ENCODE data around the gene B3GALT5.
A peak's percentile ranks its signal among the peaks of the same experiment; 100 is the strongest.

The B3GALT5 gene

DNA sequence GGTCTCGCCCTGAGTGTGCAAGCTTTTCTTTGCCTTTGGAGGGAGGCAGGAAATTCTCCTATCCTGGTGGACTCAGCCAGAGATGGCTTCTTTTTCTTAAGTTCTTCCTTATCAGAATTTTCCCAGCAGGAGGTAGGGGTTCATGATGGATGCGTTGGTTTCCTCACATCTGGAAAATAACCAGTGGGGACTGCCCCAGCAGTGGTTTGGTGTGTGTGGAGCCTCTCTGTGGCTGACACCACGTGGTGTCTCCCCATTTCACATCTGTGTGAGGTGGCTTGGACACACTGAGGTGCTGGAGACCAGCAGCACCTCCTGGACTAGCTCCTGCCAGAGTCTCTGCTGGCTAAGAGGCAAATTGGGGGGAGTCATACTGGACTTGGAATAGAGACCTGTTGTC, 32.6 kb downstream of the B3GALT5 start:
- DNase-seq (ENCODE audit: low read depth): no peak

DNA sequence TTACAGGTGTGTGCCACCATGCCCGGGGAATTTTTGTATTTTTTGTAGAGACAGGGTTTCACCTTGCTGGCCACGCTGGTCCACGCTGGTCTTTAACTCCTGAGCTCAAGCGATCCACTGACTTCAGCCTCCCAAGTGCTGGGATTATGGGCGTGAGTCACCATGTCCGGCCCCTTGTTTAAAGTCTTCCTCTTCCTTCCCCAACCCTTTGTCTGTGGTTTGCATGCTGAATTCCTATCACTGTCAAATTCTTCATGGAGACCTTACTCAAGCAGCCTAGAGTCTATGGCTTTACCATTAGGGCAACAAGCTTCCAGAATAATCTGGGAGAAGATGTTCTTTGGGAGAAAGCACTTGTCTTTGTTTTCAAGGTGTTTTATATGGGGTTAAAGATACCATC, 34.7 kb downstream of the B3GALT5 start:
- DNase-seq (ENCODE audit: low read depth): peak; percentile 94

- no peak for DNase-seq (ENCODE audit: low read depth)
Measured at GRCh38 chr21:39648879-39649278, 36.1 kb downstream of the B3GALT5 start.

- no peak for DNase-seq (ENCODE audit: low read depth)
Measured at GRCh38 chr21:39649526-39649925, 36.8 kb downstream of the B3GALT5 start.

DNA sequence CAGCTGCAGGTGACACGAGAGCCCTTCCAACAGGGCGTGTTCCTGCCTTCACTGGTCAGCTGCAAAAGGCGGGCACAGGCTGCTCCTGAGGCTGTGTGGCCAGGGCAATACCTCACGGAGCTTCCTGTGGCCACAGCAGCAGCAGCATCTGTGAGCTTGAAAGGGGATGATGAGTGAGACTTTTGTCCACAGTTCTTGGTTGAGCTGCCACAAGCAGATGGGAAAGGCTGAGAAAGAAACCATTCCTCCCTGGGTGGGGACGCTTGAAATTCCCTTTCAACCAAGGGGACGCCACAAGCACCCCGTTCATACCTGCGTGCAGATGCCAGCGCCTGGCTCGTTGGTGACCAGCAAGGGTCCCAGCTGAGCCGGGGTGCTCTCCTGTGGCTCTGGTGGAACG, 37.6 kb downstream of the B3GALT5 start:
- no peak for DNase-seq (ENCODE audit: low read depth)

DNA sequence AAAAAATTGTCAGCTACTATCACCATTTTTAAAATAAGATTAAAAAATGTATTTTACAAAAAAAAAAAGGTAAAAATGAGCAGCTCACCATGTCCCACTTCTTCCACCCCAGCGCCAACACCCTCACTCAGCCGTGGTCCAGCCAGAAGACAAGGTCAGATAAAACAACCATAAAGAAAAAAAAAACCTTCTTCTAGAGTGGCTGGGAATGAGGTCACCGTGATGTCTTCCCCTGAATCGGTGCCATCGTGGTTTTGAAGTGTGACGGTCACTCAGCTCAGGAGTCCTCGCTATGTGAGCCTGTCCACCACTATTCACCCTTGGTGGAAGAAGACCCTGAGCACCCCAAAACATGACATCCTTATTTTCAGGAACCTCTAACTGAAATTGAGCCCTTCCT, 38.1 kb downstream of the B3GALT5 start:
- no peak for DNase-seq (ENCODE audit: low read depth)

DNA sequence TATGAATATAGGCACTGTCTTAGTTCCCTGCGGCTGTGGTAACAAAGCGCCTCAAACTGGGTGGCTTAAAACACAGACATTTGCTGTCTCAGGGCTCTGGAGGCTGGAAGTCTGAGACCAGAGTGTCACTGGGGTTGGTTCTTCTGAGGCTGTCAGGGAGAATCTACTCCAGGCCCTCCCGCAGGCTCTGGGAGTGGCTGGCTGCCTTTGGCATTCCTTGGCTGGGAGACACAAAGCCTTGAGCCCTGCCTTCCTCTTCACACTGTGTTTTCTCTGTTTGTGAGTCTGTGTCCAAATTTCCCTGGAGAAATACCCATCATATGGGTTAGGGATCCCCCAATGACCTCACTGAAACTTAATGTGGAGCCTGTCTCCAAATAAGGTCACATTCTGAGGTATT, 38.5 kb downstream of the B3GALT5 start:
- DNase-seq (ENCODE audit: low read depth): peak; percentile 25

GRCh38 chr21:39654951-39655350, 42.2 kb downstream of the B3GALT5 start:
- DNase-seq (ENCODE audit: low read depth): no peak

DNA sequence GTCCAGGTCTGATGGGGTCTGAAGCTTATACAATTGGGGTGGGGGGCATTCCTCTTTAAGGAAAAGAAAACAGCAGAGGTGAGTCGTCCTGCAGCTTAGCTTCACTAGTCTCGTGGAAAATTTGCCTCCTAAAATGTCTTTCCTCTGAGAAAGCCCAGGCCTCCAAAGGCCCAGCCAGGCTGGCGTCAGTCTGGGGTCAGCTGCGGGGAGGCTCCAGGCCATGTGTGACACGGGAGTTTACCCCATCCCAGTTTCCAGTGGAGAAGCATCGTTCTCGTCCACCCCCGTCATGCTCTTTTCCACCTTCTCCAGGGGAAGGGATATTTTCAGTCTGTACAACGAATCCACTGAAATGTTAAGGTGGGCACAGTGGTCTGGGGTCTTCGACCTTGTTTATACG, 42.8 kb downstream of the B3GALT5 start:
- DNase-seq (ENCODE audit: low read depth): no peak

DNA sequence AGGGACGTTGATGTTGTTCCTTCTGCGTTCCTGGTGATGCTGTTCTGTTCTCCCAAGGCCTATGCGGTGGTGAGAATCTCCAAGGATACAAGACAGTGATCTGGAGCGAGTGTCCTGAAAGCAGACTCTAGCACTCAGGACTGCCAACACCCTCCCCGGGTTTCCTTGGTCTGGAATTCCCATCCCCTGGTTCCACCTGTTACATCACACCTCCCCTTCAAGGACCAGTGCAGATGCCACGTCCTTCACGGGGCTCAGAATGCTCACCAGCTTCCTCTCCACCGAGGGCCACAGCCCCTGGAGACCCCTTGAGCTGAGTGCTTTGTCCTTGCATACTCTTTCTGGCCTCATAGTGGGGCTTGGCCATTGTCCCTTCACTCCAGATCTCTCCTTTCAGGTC, 43.5 kb downstream of the B3GALT5 start:
- no peak for DNase-seq (ENCODE audit: low read depth)

GRCh38 chr21:39657091-39657689, 44.5 kb downstream of the B3GALT5 start:
- DNase-seq (ENCODE audit: low read depth): no peak

DNA sequence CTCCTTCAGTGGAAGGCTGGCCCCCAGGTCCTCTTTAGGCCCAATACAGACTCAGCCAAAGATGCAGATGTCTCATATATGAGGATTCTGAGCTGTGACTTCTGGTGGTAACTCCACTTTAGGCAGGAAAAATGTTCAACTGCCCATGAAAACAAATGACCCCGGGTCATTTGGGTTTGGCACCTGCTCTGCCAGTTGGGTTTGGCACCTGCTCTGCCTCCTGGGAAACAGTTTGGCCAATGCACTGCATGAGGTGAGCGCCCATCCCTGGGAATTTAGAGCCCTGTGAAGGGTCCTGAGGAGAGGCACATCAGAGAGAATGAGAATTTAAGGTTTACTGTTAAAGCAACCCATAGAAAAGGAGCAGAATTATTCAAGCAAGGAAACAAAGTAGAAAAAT, 45.3 kb downstream of the B3GALT5 start:
- no peak for DNase-seq (ENCODE audit: low read depth)

GRCh38 chr21:39659070-39659815, 46.5 kb downstream of the B3GALT5 start:
- no peak for DNase-seq (ENCODE audit: low read depth)

GRCh38 chr21:39660191-39660980, 47.6 kb downstream of the B3GALT5 start:
- peak; percentile 93 for DNase-seq (ENCODE audit: low read depth)

DNA sequence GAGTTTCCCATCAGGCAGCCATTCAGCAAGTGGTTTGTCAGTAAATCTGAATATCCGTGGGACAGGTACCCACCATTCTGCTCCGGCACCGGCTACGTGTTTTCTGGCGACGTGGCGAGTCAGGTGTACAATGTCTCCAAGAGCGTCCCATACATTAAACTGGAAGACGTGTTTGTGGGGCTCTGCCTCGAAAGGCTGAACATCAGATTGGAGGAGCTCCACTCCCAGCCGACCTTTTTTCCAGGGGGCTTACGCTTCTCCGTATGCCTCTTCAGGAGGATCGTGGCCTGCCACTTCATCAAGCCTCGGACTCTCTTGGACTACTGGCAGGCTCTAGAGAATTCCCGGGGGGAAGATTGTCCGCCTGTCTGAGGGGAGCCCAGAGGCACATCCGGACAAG, 48.4 kb downstream of the B3GALT5 start:
- DNase-seq (ENCODE audit: low read depth): no peak

GRCh38 chr21:39661740-39662139, 49.0 kb downstream of the B3GALT5 start:
- no peak for DNase-seq (ENCODE audit: low read depth)

DNA sequence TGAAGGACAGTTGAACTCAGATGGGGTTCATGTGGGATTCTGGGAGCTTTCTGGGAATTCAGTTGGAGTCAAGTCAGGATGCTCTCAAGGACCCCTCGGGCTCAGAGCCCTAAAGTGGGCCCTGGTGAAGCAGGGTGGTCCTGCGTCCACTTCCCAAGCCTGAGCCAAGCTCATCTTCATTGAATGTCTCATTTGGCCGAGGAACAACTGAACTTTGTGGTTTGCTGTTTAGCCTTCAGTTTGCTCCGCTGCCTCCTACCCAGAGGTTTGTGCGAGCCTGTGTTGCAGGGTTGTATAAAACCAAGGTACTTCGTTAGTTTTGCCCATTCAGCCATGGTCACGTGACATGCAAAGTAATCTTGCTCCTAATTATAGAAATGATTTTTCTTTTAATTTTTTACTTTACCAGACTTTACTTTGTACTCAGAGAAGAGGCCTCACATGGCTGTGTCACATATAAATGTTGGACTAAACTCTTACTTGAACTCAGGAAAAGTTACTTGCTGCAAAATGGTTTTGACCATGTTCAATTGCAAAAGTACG, 49.7 kb downstream of the B3GALT5 start:
- no peak for DNase-seq (ENCODE audit: low read depth)

DNA sequence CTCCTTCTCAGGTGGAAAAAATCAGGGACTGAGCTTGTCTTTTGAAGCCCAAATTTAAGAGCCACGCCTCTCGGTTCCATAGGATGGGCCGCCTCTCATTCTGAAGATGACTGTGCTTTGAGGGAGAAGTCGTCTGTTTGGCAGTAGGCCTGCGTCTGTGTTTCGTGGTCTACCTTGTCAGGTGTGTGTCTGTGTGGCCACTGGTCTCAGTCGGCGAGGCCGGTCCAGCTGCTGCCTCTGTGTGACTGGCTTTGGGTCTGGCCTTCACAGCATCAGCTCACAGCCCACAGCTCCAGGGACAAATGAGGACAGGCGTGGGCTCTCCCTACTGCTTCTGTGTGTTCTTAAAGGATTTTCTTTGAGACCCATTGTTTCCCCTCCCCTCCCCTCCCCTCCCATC, 50.3 kb downstream of the B3GALT5 start:
- DNase-seq (ENCODE audit: low read depth): no peak

DNA sequence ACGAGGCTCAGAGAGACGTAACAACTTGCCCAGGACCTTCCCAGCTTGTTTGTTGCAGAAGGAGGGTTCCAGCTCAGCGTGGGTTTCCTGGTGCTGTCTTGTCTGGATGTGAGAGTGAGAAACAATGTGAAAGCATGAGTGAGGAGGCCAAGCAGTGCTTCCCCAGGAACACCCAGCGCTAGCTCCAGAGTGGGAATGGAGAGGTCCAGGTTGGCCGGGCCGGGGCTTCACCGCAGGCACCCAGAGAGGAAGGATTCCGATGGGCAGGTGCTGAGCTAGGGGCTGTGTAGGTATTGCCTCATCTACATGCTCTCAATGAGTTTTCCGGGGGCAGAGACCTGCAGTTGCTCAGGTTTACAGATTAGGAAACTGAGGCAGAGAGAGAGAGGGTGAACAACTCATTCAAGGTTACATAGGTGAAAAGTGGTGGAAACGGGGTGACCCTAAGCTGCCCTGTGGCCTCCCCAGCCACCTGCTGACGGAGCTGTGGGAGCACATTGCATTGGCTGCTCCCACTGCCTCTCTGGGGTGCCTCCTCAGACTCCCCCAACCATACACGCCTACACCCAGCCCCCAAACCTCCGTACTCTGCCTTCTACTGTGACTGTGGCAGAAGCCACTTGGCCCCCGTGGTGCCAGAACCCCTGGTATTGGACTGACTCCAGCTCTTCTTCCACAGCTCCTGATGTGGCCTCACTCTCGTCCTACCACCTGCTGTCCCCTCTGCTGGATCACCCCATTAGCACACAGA, 51.2 kb downstream of the B3GALT5 start:
- no peak for DNase-seq (ENCODE audit: low read depth)

DNA sequence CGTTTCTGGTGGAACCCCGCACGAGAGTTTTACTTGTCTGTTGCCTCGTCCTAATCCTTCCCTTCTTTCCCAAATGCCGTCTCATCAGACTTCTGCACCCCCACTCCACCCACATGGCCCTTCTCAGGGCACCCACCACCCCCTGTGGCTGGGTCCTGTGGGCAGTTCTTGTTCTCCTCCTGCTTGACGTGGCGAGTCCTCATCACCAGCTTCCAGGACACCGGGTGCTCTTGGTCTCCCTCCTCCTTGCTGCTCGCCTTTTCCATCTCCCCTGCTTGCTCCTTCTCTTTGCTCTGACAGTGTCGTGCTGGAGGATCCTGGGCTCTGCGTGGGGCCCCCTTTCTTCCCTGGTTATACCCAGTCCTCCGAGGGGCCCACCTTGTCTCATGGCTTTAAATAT, 51.8 kb downstream of the B3GALT5 start:
- DNase-seq (ENCODE audit: low read depth): no peak

DNA sequence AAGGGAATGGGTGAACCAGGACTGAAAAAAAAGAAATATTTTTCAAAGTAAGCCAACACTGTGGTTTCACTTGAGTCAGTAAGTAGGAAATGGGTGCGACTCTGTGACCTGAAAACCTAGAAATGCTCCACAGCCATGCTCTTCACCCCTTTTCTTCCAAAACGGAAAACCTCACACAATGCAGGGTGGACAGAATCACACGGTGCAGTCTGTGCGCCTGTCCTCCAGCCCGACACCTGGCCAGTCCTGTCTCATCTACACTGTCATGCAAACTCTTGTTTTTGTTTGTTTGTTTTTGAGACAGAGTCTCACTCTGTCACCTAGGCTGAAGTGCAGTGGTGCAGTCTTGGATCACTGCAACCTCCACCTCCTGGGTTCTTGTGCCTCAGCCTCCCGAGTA, 53.3 kb downstream of the B3GALT5 start:
- DNase-seq (ENCODE audit: low read depth): no peak

GRCh38 chr21:39666681-39667315, 54.1 kb downstream of the B3GALT5 start:
- DNase-seq (ENCODE audit: low read depth): no peak

All from iris pigment epithelial cell (primary cell).